A673 (cell line): ENCODE results near the gene FDX2. TPM values are rescaled to one million over a fixed set of nuclear protein-coding genes. Genes with fewer than 3 reads are reported as not detected.

Source experiments
- BruUV-seq: library from RNA; stranded (reverse); fragments of 400-500 nt; replicated peaks from 2 replicates; lab custom pipeline; 2021; lab: Mats Ljungman, UMichigan
- CTCF ChIA-PET: fragments of 300-600 bp; sonication (Branson Sonifier 250); formaldehyde crosslinking; loops from one replicate; lab custom pipeline; 2022; ENCODE audit warnings: antibody characterized with exemption; lab: Charles Lee
- POLR2A ChIA-PET: fragments of 300-600 bp; sonication (Branson Sonifier 250); formaldehyde crosslinking; loops from one replicate; lab custom pipeline; 2022; ENCODE audit warnings: antibody characterized with exemption; ENCODE audit not compliant: low non-redundant PET; lab: Charles Lee
- DNase-seq: peaks from one replicate; pipeline ENCODE4 v3.0.0-alpha.2; 2015; ENCODE audit warnings: low spot score
- H3K27ac ChIP-seq: fragments of 200-600 bp; sonication (generic); 2 replicates; pipeline ENCODE4 v1.5.1; 2016; ENCODE audit warnings: mixed run types, low read depth, mild to moderate bottlenecking, mixed read lengths, antibody characterized with exemption, low read length; ENCODE audit not compliant: poor library complexity, severe bottlenecking
- H3K27me3 ChIP-seq: fragments of 200-600 bp; sonication (generic); replicated peaks from 2 replicates; pipeline ENCODE4 v1.6.1; 2017; ENCODE audit warnings: mixed run types, low read depth, mild to moderate bottlenecking, mixed read lengths, antibody characterized with exemption, low read length; ENCODE audit not compliant: insufficient read depth, poor library complexity
- H3K36me3 ChIP-seq: fragments of 200-600 bp; sonication (generic); 2 replicates; pipeline ENCODE4 v1.6.1; 2016; ENCODE audit warnings: mixed run types, mild to moderate bottlenecking, mixed read lengths, antibody characterized with exemption, low read length; ENCODE audit not compliant: insufficient read depth, poor library complexity, severe bottlenecking
- H3K4me1 ChIP-seq: fragments of 200-600 bp; sonication (generic); 2 replicates; pipeline ENCODE4 v1.6.1; 2017; ENCODE audit warnings: mixed run types, mild to moderate bottlenecking, mixed read lengths, antibody characterized with exemption, low read length; ENCODE audit not compliant: insufficient read depth, poor library complexity, severe bottlenecking
- H3K4me3 ChIP-seq: fragments of 200-600 bp; sonication (generic); 2 replicates; pipeline ENCODE4 v1.5.1; 2016; ENCODE audit warnings: low read depth, mixed run types, mild to moderate bottlenecking, mixed read lengths, low read length; ENCODE audit not compliant: poor library complexity, severe bottlenecking
- H3K9me3 ChIP-seq: fragments of 200-600 bp; sonication (generic); 2 replicates; pipeline ENCODE4 v1.6.1; 2016; ENCODE audit warnings: mixed run types, low read depth, mild to moderate bottlenecking, mixed read lengths, antibody characterized with exemption, low read length; ENCODE audit not compliant: poor library complexity, severe bottlenecking
- CTCF ChIP-seq: fragments of 300-800, 200-600 bp; sonication (generic); conservative IDR thresholded peaks from 2 replicates; pipeline ENCODE4 v1.5.1; 2017; ENCODE audit warnings: low read depth, mild to moderate bottlenecking, antibody characterized with exemption, low read length, moderate library complexity, mixed read lengths
- EZH2 ChIP-seq: fragments of 200-600 bp; sonication (generic); IDR thresholded peaks from 2 replicates; pipeline ENCODE4 v1.6.1; 2017; ENCODE audit warnings: borderline replicate concordance, low read depth, mild to moderate bottlenecking, mixed read lengths, antibody characterized with exemption, low read length; ENCODE audit not compliant: poor library complexity, severe bottlenecking
- intact Hi-C: fragments of 100-400 bp; cut with micrococcal nuclease; formaldehyde crosslinking; loops from one replicate; pipeline ENCODE4 v1.10.0; 2022; ENCODE audit not compliant: unreplicated experiment
- total RNA-seq: library from RNA; stranded (reverse); gene quantifications from 2 replicates; pipeline ENCODE4 v1.2.3, GENCODE V29; 2021

The FDX2 gene
- total RNA-seq, 1 experiment from 2014 or later, result 29.9 TPM

- intact Hi-C loops, result loop anchor here (2.0 kb wide), 1 partner anchor 43 kb away; the partner anchor contains the start of gene RAVER1
- Histone ChIP-seq H3K27me3 (peaks cover 25% of the 10 kb centered on the region), H3K36me3 (no peaks in the 10 kb centered on the region), H3K27ac (peak within 1 kb of the TSS; percentile 44), H3K4me1 (peaks cover 56% of the 10 kb centered on the region), H3K4me3 (peak within 1 kb of the TSS; percentile 47), H3K9me3 (no peaks in the 10 kb centered on the region)
- POLR2A ChIA-PET, result interaction anchor here (0.5 to 0.7 kb wide), 2 partner anchors 22 to 130 kb away, joined by 4 read pairs; partner anchors contain the start of gene PDE4A
- BruUV-seq, result no TSS peak
- CTCF ChIA-PET, result interaction anchor here (0.6 to 3.1 kb wide), 8 partner anchors 20 to 1775 kb away, joined by 3 to 15 read pairs (median 5); no protein-coding TSS in a partner anchor
- TF ChIP-seq CTCF (no peak), EZH2 (no peak)
- peak; percentile 75 for DNase-seq
Measured at GRCh38 chr19:10289836-10290356, 25.9 kb downstream of the FDX2 start, which contains the start of gene ICAM5. Gene ICAM5 (plus strand): TSS chr19:10289952. CDS start chr19:10290044, 92 bp downstream.

- Histone ChIP-seq H3K27me3 (peaks cover 19% of the 10 kb centered on the region), H3K4me1 (peaks cover 56% of the 10 kb centered on the region), H3K27ac (peak overlapping the region; percentile 44), H3K36me3 (no peaks in the 10 kb centered on the region), H3K4me3 (peak overlapping the region; percentile 47), H3K9me3 (no peaks in the 10 kb centered on the region)
- CTCF ChIA-PET, result interaction anchor here (0.6 to 3.1 kb wide), 8 partner anchors 20 to 1776 kb away, joined by 3 to 15 read pairs (median 5); no protein-coding TSS in a partner anchor
- POLR2A ChIA-PET, result interaction anchor here (0.5 to 0.7 kb wide), 2 partner anchors 22 to 131 kb away, joined by 4 read pairs; partner anchors contain the start of gene PDE4A
- no TSS peak for BruUV-seq
- no peak for TF ChIP-seq CTCF
- no peak for TF ChIP-seq EZH2
- intact Hi-C loops, result loop anchor here (2.0 kb wide), 1 partner anchor 44 kb away; the partner anchor contains the start of gene RAVER1
- peak; percentile 92 for DNase-seq
Measured at GRCh38 chr19:10289167-10289835, 26.5 kb downstream of the FDX2 start.

- Histone ChIP-seq H3K27me3 (peaks cover 13% of the 10 kb centered on the region), H3K4me3 (peak overlapping the region; percentile 47), H3K4me1 (peaks cover 56% of the 10 kb centered on the region), H3K9me3 (no peaks in the 10 kb centered on the region), H3K27ac (peak overlapping the region; percentile 44), H3K36me3 (no peaks in the 10 kb centered on the region)
- ChIA-PET CTCF (interaction anchor here (1.0 to 3.1 kb wide), 4 partner anchors 19 to 128 kb away, joined by 3 to 15 read pairs (median 5); no protein-coding TSS in a partner anchor), POLR2A (interaction anchor here (0.5 kb wide), 1 partner anchor 26 kb away, joined by 3 read pairs; no protein-coding TSS in a partner anchor)
- peak; percentile 87 for DNase-seq
- intact Hi-C loops, result loop anchor here (2.0 kb wide), 1 partner anchor 44 kb away; the partner anchor contains the start of gene RAVER1
- no TSS peak for BruUV-seq
- TF ChIP-seq EZH2 (no peak), CTCF (no peak)
Measured at GRCh38 chr19:10288662-10289166, 27.1 kb downstream of the FDX2 start.
